ENCODE results near the gene IL18BP.

GRCh38 chr11:72002841-72003775 is 4.4 kb downstream of the IL18BP start:
- TF ChIP-seq CTCF (optimal IDR thresholded peaks at IDR 0.05 in 1 of 3, IDR thresholded peaks at IDR 0.05 in 1 of 3, conservative IDR thresholded peaks at IDR 0.05 in 1 of 3; ENCODE audit: extremely low read depth in 1 of 3, insufficient read depth in 2 of 3, low read length in 3 of 3) (no peak), EZH2 (IDR thresholded peaks at IDR 0.05; ENCODE audit: low read length) (no peak)

All from keratinocyte (primary cell).